Measurements from ENCODE around the gene DIPK1A.

DIPK1A gene

GRCh38 chr1:92931691-92932090 lies 29.6 kb downstream of the DIPK1A start:
- Histone ChIP-seq H3K9ac (ENCODE audit: low read length in 2 of 2) (no peak overlapping the region), H3K27ac (ENCODE audit: low read length) (no peak overlapping the region), H3K4me3 (ENCODE audit: low read length in 2 of 2) (no peak overlapping the region), H3K27me3 (ENCODE audit: control insufficient read depth in 1 of 2, insufficient read depth in 2 of 2, low read length in 2 of 2) (no peaks in the 10 kb centered on the region), H3K9me3 (ENCODE audit: control insufficient read depth in 2 of 2, low read length in 2 of 2) (no peaks in the 10 kb centered on the region), H3K4me1 (ENCODE audit: control insufficient read depth, insufficient read depth, low read length) (peaks cover 4% of the 10 kb centered on the region), H3K36me3 (ENCODE audit: control insufficient read depth in 2 of 2, insufficient read depth in 2 of 2, low read length in 2 of 2) (no peaks in the 10 kb centered on the region)

GRCh38 chr1:92929461-92929860 lies 31.8 kb downstream of the DIPK1A start:
- Histone ChIP-seq H3K36me3 (ENCODE audit: control insufficient read depth in 2 of 2, insufficient read depth in 2 of 2, low read length in 2 of 2) (no peaks in the 10 kb centered on the region), H3K4me1 (ENCODE audit: control insufficient read depth, insufficient read depth, low read length) (no peaks in the 10 kb centered on the region), H3K4me3 (ENCODE audit: low read length in 2 of 2) (no peak overlapping the region), H3K9me3 (ENCODE audit: control insufficient read depth in 2 of 2, low read length in 2 of 2) (no peaks in the 10 kb centered on the region), H3K27me3 (ENCODE audit: control insufficient read depth in 1 of 2, insufficient read depth in 2 of 2, low read length in 2 of 2) (no peaks in the 10 kb centered on the region), H3K9ac (ENCODE audit: low read length in 2 of 2) (no peak overlapping the region), H3K27ac (ENCODE audit: low read length) (no peak overlapping the region)

DNA sequence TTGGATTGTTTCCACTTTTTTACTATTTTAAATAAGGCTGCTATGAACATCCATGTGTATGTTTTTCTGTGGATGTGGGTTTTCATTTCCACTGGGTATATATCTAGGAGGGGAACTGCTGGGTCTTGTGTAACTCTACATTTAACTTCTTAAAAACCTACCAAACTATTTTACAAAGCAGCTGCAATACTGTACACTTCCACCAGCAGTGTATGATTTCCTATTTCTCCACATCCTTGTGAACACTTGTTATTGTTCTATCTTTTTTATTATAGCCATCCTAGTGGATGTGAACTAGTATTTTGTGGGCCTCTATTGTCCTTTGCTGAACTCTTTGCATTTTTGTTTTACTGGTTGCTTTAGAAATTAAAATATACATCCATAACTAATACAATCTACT lies 33.4 kb downstream of the DIPK1A start:
- H3K9me3 ChIP-seq (ENCODE audit: control insufficient read depth in 2 of 2, low read length in 2 of 2) = no peaks in the 10 kb centered on the region

DNA sequence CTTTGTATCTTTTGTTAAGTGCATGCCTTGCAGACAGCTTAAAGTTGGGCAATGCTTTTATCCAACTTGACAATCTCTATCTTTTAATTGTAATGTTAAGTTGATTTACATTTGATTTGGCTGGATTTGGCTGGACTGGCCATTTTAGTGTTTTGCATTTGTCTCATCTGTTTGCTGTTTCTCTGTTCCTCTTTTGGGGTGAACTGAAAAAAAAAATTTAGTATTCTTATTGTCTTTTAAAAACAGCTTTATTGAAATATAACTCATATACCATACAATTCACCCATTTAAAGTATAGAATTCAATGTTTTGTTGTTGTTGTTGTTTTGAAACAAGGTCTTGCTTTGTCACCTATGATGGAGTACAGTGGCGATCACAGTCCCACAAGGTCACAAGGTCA lies 34.4 kb downstream of the DIPK1A start:
- H3K9me3 ChIP-seq (ENCODE audit: control insufficient read depth in 2 of 2, low read length in 2 of 2) = no peaks in the 10 kb centered on the region
- H3K4me1 ChIP-seq (ENCODE audit: control insufficient read depth, insufficient read depth, low read length) = no peaks in the 10 kb centered on the region
- no peak overlapping the region for H3K27ac ChIP-seq (ENCODE audit: low read length)
- H3K9ac ChIP-seq (ENCODE audit: low read length in 2 of 2) = no peak overlapping the region
- H3K4me3 ChIP-seq (ENCODE audit: low read length in 2 of 2) = no peak overlapping the region
- no peaks in the 10 kb centered on the region for H3K36me3 ChIP-seq (ENCODE audit: control insufficient read depth in 2 of 2, insufficient read depth in 2 of 2, low read length in 2 of 2)
- H3K27me3 ChIP-seq (ENCODE audit: control insufficient read depth in 1 of 2, insufficient read depth in 2 of 2, low read length in 2 of 2) = no peaks in the 10 kb centered on the region

More for the DNA sequence above, 33.4 kb downstream of the DIPK1A start:
- Histone ChIP-seq H3K27ac (ENCODE audit: low read length) (no peak overlapping the region), H3K4me1 (ENCODE audit: control insufficient read depth, insufficient read depth, low read length) (no peaks in the 10 kb centered on the region), H3K4me3 (ENCODE audit: low read length in 2 of 2) (no peak overlapping the region), H3K36me3 (ENCODE audit: control insufficient read depth in 2 of 2, insufficient read depth in 2 of 2, low read length in 2 of 2) (no peaks in the 10 kb centered on the region), H3K27me3 (ENCODE audit: control insufficient read depth in 1 of 2, insufficient read depth in 2 of 2, low read length in 2 of 2) (no peaks in the 10 kb centered on the region), H3K9ac (ENCODE audit: low read length in 2 of 2) (no peak overlapping the region)

GRCh38 chr1:92924501-92924900 lies 36.8 kb downstream of the DIPK1A start:
- Histone ChIP-seq H3K36me3 (ENCODE audit: control insufficient read depth in 2 of 2, insufficient read depth in 2 of 2, low read length in 2 of 2) (no peaks in the 10 kb centered on the region), H3K4me3 (ENCODE audit: low read length in 2 of 2) (no peak overlapping the region), H3K27me3 (ENCODE audit: control insufficient read depth in 1 of 2, insufficient read depth in 2 of 2, low read length in 2 of 2) (no peaks in the 10 kb centered on the region), H3K9me3 (ENCODE audit: control insufficient read depth in 2 of 2, low read length in 2 of 2) (no peaks in the 10 kb centered on the region), H3K27ac (ENCODE audit: low read length) (no peak overlapping the region), H3K4me1 (ENCODE audit: control insufficient read depth, insufficient read depth, low read length) (no peaks in the 10 kb centered on the region), H3K9ac (ENCODE audit: low read length in 2 of 2) (no peak overlapping the region)

- H3K36me3 ChIP-seq (ENCODE audit: control insufficient read depth in 2 of 2, insufficient read depth in 2 of 2, low read length in 2 of 2) = no peaks in the 10 kb centered on the region
- H3K4me3 ChIP-seq (ENCODE audit: low read length in 2 of 2) = no peak overlapping the region
- H3K9me3 ChIP-seq (ENCODE audit: control insufficient read depth in 2 of 2, low read length in 2 of 2) = no peaks in the 10 kb centered on the region
- no peak overlapping the region for H3K27ac ChIP-seq (ENCODE audit: low read length)
- no peak overlapping the region for H3K9ac ChIP-seq (ENCODE audit: low read length in 2 of 2)
- H3K27me3 ChIP-seq (ENCODE audit: control insufficient read depth in 1 of 2, insufficient read depth in 2 of 2, low read length in 2 of 2) = no peaks in the 10 kb centered on the region
- H3K4me1 ChIP-seq (ENCODE audit: control insufficient read depth, insufficient read depth, low read length) = no peaks in the 10 kb centered on the region
Measured at GRCh38 chr1:92923664-92924063, 37.6 kb downstream of the DIPK1A start.

DNA sequence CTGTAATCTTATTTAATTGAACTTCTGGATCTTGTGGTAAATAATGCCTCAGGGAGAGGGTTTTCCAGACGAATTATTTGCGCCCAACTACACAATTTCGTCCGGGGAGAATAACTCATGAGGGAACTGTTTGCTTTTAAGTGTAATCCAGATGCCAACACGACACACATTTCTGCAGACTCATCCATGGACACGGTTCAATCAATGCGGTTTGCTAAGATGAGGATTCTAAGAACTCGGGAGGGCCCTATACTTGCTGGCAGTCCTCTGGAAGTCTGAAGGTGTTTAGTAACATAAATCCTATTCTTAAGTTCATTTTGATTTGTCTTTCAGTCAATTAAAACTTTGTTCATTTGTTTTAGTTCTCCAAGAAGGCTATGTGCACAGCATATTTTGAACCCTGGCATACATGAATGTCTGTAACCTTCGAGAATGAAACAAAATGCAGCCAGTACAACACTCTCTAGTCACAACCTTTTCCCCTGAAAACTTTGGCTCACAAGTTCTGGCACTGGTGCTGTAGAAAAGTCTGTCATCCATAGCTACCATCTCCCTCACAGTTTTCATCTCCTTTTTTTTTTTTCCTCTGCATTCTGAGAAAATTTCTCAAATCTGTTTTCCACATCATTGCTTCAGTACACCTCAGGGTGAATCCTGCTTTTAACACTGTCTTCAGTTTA lies 38.8 kb downstream of the DIPK1A start:
- H3K27ac ChIP-seq (ENCODE audit: low read length) = no peak overlapping the region
- H3K27me3 ChIP-seq (ENCODE audit: control insufficient read depth in 1 of 2, insufficient read depth in 2 of 2, low read length in 2 of 2) = no peaks in the 10 kb centered on the region

DNA sequence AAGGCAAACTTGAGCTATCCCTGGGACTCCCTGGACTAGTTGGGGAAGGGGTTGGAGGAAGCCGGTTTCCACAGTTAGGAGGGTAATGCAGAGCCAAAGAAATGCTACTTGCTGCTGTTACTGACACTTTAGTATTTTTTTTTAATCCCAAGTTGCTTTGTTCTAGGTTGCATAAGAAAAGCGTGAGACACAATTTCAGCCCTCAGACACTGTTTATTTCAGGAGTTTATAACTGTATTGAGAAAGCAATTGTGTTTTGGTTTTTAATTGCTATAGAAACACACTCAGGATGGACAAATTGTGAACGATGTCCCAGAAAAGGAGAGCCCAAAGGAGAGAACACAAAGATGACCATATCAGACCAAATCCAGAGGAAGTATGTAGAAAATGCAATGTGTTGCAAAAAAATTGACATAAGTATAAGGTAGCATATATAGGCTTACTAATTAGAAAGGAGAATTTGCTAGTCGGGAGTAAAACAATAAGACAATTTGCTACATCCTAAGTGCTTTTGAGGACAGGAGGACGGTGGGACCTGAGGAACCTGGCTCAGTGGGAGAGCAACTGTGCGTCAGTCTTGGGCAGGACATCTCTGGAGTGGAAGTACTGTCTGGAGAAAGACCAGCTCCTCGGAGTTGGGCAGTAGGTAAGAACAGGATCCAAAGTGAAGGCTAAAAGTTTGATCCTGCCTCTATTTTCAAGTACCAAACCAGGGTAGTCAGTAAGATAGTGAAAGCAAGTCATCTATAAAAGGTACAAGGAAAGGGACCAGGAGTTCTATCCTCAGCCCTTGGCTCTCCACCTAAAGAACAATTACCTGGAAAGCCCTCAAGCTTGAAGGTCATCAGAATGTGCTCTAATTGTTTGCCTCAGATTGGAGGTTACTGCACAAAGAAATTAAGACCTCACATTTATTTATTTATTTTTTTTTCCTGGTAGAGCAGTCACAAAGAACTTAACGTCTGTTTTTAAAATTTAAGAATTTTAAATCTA lies 39.9 kb downstream of the DIPK1A start:
- H3K9ac ChIP-seq (ENCODE audit: low read length in 2 of 2) = no peak overlapping the region
- H3K27ac ChIP-seq (ENCODE audit: low read length) = no peak overlapping the region

More for the DNA sequence above, 38.8 kb downstream of the DIPK1A start:
- H3K4me3 ChIP-seq (ENCODE audit: low read length in 2 of 2) = no peak overlapping the region
- H3K4me1 ChIP-seq (ENCODE audit: control insufficient read depth, insufficient read depth, low read length) = no peaks in the 10 kb centered on the region
- no peak overlapping the region for H3K9ac ChIP-seq (ENCODE audit: low read length in 2 of 2)
- H3K36me3 ChIP-seq (ENCODE audit: control insufficient read depth in 2 of 2, insufficient read depth in 2 of 2, low read length in 2 of 2) = no peaks in the 10 kb centered on the region
- no peaks in the 10 kb centered on the region for H3K9me3 ChIP-seq (ENCODE audit: control insufficient read depth in 2 of 2, low read length in 2 of 2)

DNA sequence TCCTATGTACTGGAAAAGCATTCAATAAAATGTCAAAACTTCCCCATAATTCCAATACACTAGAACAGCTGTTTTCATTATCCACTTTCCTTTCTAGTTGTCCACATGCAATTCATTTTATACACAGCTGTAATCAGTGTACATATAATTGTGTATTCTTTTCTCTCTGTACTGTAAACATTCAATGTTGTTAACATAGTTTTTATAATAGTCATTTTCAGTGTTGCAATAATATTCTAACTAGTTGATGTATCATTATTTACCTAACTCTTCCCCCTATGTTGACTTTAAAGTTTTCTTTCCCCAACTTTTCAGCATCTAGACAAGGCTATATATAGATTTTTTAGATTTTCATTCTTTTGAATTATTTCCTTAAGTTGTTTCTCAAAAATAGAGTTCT lies 44.4 kb downstream of the DIPK1A start:
- Histone ChIP-seq H3K9me3 (ENCODE audit: control insufficient read depth in 2 of 2, low read length in 2 of 2) (no peaks in the 10 kb centered on the region), H3K36me3 (ENCODE audit: control insufficient read depth in 2 of 2, insufficient read depth in 2 of 2, low read length in 2 of 2) (no peaks in the 10 kb centered on the region), H3K27ac (ENCODE audit: low read length) (no peak overlapping the region), H3K4me1 (ENCODE audit: control insufficient read depth, insufficient read depth, low read length) (no peaks in the 10 kb centered on the region), H3K27me3 (ENCODE audit: control insufficient read depth in 1 of 2, insufficient read depth in 2 of 2, low read length in 2 of 2) (no peaks in the 10 kb centered on the region), H3K4me3 (ENCODE audit: low read length in 2 of 2) (no peak overlapping the region), H3K9ac (ENCODE audit: low read length in 2 of 2) (no peak overlapping the region)

More for the DNA sequence above, 39.9 kb downstream of the DIPK1A start:
- Histone ChIP-seq H3K27me3 (ENCODE audit: control insufficient read depth in 1 of 2, insufficient read depth in 2 of 2, low read length in 2 of 2) (no peaks in the 10 kb centered on the region), H3K4me1 (ENCODE audit: control insufficient read depth, insufficient read depth, low read length) (no peaks in the 10 kb centered on the region), H3K36me3 (ENCODE audit: control insufficient read depth in 2 of 2, insufficient read depth in 2 of 2, low read length in 2 of 2) (no peaks in the 10 kb centered on the region), H3K9me3 (ENCODE audit: control insufficient read depth in 2 of 2, low read length in 2 of 2) (no peaks in the 10 kb centered on the region), H3K4me3 (ENCODE audit: low read length in 2 of 2) (no peak overlapping the region)

GRCh38 chr1:92915547-92915946 lies 45.7 kb downstream of the DIPK1A start:
- H3K36me3 ChIP-seq (ENCODE audit: control insufficient read depth in 2 of 2, insufficient read depth in 2 of 2, low read length in 2 of 2) = no peaks in the 10 kb centered on the region
- H3K4me3 ChIP-seq (ENCODE audit: low read length in 2 of 2) = no peak overlapping the region
- no peaks in the 10 kb centered on the region for H3K4me1 ChIP-seq (ENCODE audit: control insufficient read depth, insufficient read depth, low read length)
- no peak overlapping the region for H3K9ac ChIP-seq (ENCODE audit: low read length in 2 of 2)
- no peaks in the 10 kb centered on the region for H3K9me3 ChIP-seq (ENCODE audit: control insufficient read depth in 2 of 2, low read length in 2 of 2)
- no peaks in the 10 kb centered on the region for H3K27me3 ChIP-seq (ENCODE audit: control insufficient read depth in 1 of 2, insufficient read depth in 2 of 2, low read length in 2 of 2)
- H3K27ac ChIP-seq (ENCODE audit: low read length) = no peak overlapping the region
